CD4-positive, alpha-beta T cell (primary cell): ENCODE data around the gene HELLS. TPM values are rescaled to one million over a fixed set of nuclear protein-coding genes. Genes with fewer than 3 reads are reported as not detected.

Experiments
- ATAC-seq: fragments of 200-7000 bp; cut with Tn5 transposase; one replicate; pipeline ENCODE4 v1.10.0; 2022; ENCODE audit warnings: mild to moderate bottlenecking; ENCODE audit not compliant: poor library complexity
- CTCF ChIA-PET: fragments of 350-600 bp; sonication (Branson Sonifier 250); formaldehyde crosslinking; loops from one replicate; lab custom pipeline; 2021; ENCODE audit warnings: antibody characterized with exemption, inconsistent platforms; lab: Charles Lee
- POLR2A ChIA-PET: fragments of 350-600 bp; sonication (Branson Sonifier 250); formaldehyde crosslinking; loops from one replicate; lab custom pipeline; 2021; ENCODE audit warnings: antibody characterized with exemption, inconsistent platforms; lab: Charles Lee
- DNase-seq, 14 experiments: peaks; one replicate each; pipeline ENCODE4 v3.0.0-alpha.2; 2013 to 2020; ENCODE audit warnings: mixed read lengths in 2 of 14
- H3K27ac ChIP-seq, 2 donors: one replicate each; pipeline versions ENCODE4 v1.5.1 to v1.7.0; 2013; ENCODE audit warnings: low read length in 2 of 2, low read depth in 1 of 2, mild to moderate bottlenecking in 1 of 2
- H3K27me3 ChIP-seq, 2 experiments: 1 replicate in 1 of 2; 2 replicates in 1 of 2; pipeline versions ENCODE4 v1.6.1 to v1.7.0; 2013; ENCODE audit warnings: low read length in 2 of 2, control low read depth in 1 of 2, mild to moderate bottlenecking in 1 of 2, moderate library complexity in 1 of 2; ENCODE audit not compliant: insufficient read depth in 2 of 2, control insufficient read depth in 1 of 2
- H3K36me3 ChIP-seq: one replicate; pipeline ENCODE4 v1.6.1; 2013; ENCODE audit warnings: low read length, control low read depth; ENCODE audit not compliant: insufficient read depth
- H3K4me1 ChIP-seq: one replicate; pipeline ENCODE4 v1.6.1; 2013; ENCODE audit warnings: low read length, control low read depth; ENCODE audit not compliant: insufficient read depth
- H3K4me3 ChIP-seq: one replicate; pipeline ENCODE4 v1.5.1; 2013; ENCODE audit warnings: mild to moderate bottlenecking, low read length, moderate library complexity
- H3K9me3 ChIP-seq, 2 experiments: 1 replicate in 1 of 2; 2 replicates in 1 of 2; pipeline versions ENCODE4 v1.6.1 to v1.7.0; 2013; ENCODE audit warnings: low read length in 2 of 2, mild to moderate bottlenecking in 2 of 2, control low read depth in 1 of 2, moderate library complexity in 1 of 2; ENCODE audit not compliant: control insufficient read depth in 1 of 2, insufficient read depth in 1 of 2
- H3K27ac Mint-ChIP-seq: one replicate; pipeline ENCODE4 v1.8.0; 2020; ENCODE audit warnings: mixed read lengths
- H3K27me3 Mint-ChIP-seq: one replicate; pipeline ENCODE4 v1.8.0; 2021; ENCODE audit warnings: mixed read lengths
- H3K36me3 Mint-ChIP-seq: one replicate; pipeline ENCODE4 v1.8.0; 2021; ENCODE audit warnings: low read depth, mixed read lengths
- H3K4me1 Mint-ChIP-seq: one replicate; pipeline ENCODE4 v1.8.0; 2021; ENCODE audit warnings: low read depth, mixed read lengths
- H3K4me3 Mint-ChIP-seq: one replicate; pipeline ENCODE4 v1.8.0; 2020; ENCODE audit warnings: mild to moderate bottlenecking, mixed read lengths
- H3K9me3 Mint-ChIP-seq: one replicate; pipeline ENCODE4 v1.8.0; 2020; ENCODE audit warnings: mixed read lengths
- intact Hi-C, 2 experiments: fragments of 100-400 bp; cut with DNase I in 1 of 2; cut with micrococcal nuclease in 1 of 2; formaldehyde crosslinking; loops; one replicate each; pipeline versions ENCODE4 v1.15.1 to v1.9.0; 2023 to 2025; cut with DNase I, micrococcal nuclease
- polyA plus RNA-seq, 2 donors: library from polyadenylated mRNA; unstranded; fragments of 120-200 nt; gene quantifications; one replicate each; pipeline ENCODE4 v1.2.1, GENCODE V29; 2013
- total RNA-seq, 174 experiments: library from RNA in 2 of 174; stranded (reverse) in 2 of 174; gene quantifications; one replicate each; pipeline ENCODE4 v1.2.3 and lab custom pipeline; 2021 to 2026
- TF ChIP-seq, protein P1 (sequence below): fragments of 200-600 bp; IDR thresholded peaks from one replicate; pipeline ENCODE4 v1.8.0; 2022; ENCODE audit warnings: antibody characterized with exemption, mild to moderate bottlenecking

Gene HELLS
- total RNA-seq (10 to 100 TPM in 1 of 2 experiments, 1 to 10 TPM in 1; 9.5 to 10.3 TPM), total RNA-seq (lab: John Stamatoyannopoulos, UW) (5.5 to 328 (median 13.3) reads per million in 172 experiments)
- polyA plus RNA-seq (2013, experiment 1 of 2), result 5.0 TPM
- 7.4 TPM for polyA plus RNA-seq (2013, experiment 2 of 2)

DNA sequence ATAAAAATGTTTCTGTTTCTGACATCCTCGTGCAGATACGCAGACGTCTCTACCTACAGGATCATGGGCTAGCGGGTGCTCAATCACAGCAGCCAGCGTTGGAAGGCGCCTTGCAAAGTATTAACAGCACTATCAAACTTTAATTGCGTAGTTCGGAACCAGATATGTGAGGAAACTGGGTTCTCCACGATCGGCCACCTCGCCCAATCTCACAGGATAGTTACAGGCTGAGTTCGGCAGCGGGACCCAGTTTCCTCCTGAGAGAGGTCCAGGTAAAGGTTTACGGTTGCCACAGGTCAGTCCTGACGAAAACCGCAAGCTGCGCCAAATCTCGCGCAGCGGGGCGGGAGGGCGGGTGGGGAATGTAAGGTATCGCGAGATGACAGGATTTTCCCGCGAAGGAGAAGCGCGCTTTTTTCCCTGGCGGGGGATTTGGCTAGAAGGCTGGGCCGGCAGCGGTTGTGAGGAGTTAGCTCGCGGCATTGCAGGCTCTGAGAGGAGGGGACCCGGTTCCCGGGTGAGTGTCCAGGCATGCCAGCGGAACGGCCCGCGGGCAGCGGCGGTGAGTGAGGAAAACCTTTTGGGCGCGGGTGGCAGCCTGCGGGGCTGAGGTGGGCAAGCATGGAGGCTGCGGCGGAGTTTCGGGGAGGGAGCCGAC lies at the start of gene HELLS:
Gene HELLS, plus strand, starts transcription at position 398 of the 658 bp plus-strand sequence. Its CDS starts 134 bp downstream, at position 532.
- peaks cover 21% of the 10 kb centered on the region for H3K4me1 ChIP-seq
- peaks cover 17% of the 10 kb centered on the region for H3K36me3 Mint-ChIP-seq
- no peaks in the 10 kb centered on the region for H3K36me3 ChIP-seq
- peak within 1 kb of the TSS; percentile 29 to 60 for H3K27ac ChIP-seq
- intact Hi-C loops, result loop anchor here in 1 of 2 experiments (5.0 kb wide), 1 partner anchor 183 kb away; the partner anchor contains the start of gene NOC3L
- peaks cover 21% of the 10 kb centered on the region for H3K4me1 Mint-ChIP-seq
- no peaks in the 10 kb centered on the region for H3K9me3 Mint-ChIP-seq
- ATAC-seq, result peak; percentile 77
- DNase-seq, result peak; percentile 36 to 85 (median 54)
- no peaks in the 10 kb centered on the region for H3K27me3 Mint-ChIP-seq
- ChIA-PET POLR2A (no interaction called here), CTCF (no interaction called here)
- peak within 1 kb of the TSS; percentile 90 for H3K4me3 Mint-ChIP-seq
- H3K4me3 ChIP-seq, result peak within 1 kb of the TSS; percentile 99
- peak within 1 kb of the TSS; percentile 78 for H3K27ac Mint-ChIP-seq
- TF ChIP-seq, protein P1, sequence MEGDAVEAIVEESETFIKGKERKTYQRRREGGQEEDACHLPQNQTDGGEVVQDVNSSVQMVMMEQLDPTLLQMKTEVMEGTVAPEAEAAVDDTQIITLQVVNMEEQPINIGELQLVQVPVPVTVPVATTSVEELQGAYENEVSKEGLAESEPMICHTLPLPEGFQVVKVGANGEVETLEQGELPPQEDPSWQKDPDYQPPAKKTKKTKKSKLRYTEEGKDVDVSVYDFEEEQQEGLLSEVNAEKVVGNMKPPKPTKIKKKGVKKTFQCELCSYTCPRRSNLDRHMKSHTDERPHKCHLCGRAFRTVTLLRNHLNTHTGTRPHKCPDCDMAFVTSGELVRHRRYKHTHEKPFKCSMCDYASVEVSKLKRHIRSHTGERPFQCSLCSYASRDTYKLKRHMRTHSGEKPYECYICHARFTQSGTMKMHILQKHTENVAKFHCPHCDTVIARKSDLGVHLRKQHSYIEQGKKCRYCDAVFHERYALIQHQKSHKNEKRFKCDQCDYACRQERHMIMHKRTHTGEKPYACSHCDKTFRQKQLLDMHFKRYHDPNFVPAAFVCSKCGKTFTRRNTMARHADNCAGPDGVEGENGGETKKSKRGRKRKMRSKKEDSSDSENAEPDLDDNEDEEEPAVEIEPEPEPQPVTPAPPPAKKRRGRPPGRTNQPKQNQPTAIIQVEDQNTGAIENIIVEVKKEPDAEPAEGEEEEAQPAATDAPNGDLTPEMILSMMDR, result no peak
- no peaks in the 10 kb centered on the region for H3K9me3 ChIP-seq
- H3K27me3 ChIP-seq, result no peaks in the 10 kb centered on the region

- no peaks in the 10 kb centered on the region for H3K4me1 Mint-ChIP-seq
- peaks cover 6% of the 10 kb centered on the region for H3K27me3 Mint-ChIP-seq
Measured at GRCh38 chr10:94496010-94496409, 49.6 kb upstream of the HELLS start.

GRCh38 chr10:94496646-94497045 lies 48.9 kb upstream of the HELLS start:
- H3K36me3 ChIP-seq, result no peaks in the 10 kb centered on the region
- no peaks in the 10 kb centered on the region for H3K4me1 ChIP-seq
- H3K4me3 ChIP-seq, result no peak overlapping the region
- H3K27me3 Mint-ChIP-seq, result peaks cover 6% of the 10 kb centered on the region
- no peak for ATAC-seq
- CTCF ChIA-PET, result no interaction called here
- TF ChIP-seq, protein P1, result no peak
- H3K36me3 Mint-ChIP-seq, result no peaks in the 10 kb centered on the region
- no peak overlapping the region for H3K4me3 Mint-ChIP-seq
- no peak overlapping the region for H3K27ac Mint-ChIP-seq
- no peak for DNase-seq
- intact Hi-C loops, result no loop called here
- H3K4me1 Mint-ChIP-seq, result no peaks in the 10 kb centered on the region
- no peaks in the 10 kb centered on the region for H3K27me3 ChIP-seq
- no peaks in the 10 kb centered on the region for H3K9me3 ChIP-seq
- no peaks in the 10 kb centered on the region for H3K9me3 Mint-ChIP-seq
- POLR2A ChIA-PET, result no interaction called here
- no peak overlapping the region for H3K27ac ChIP-seq

More at GRCh38 chr10:94496010-94496409, 49.6 kb upstream of the HELLS start:
- no peak overlapping the region for H3K4me3 Mint-ChIP-seq
- Histone ChIP-seq H3K27ac (no peak overlapping the region), H3K4me3 (no peak overlapping the region), H3K27me3 (peaks cover 0 to 2% of the 10 kb centered on the region in 2 experiments), H3K36me3 (no peaks in the 10 kb centered on the region), H3K9me3 (no peaks in the 10 kb centered on the region), H3K4me1 (no peaks in the 10 kb centered on the region)
- CTCF ChIA-PET, result no interaction called here
- ATAC-seq (no peak), DNase-seq (no peak)
- no peak overlapping the region for H3K27ac Mint-ChIP-seq
- H3K9me3 Mint-ChIP-seq, result no peaks in the 10 kb centered on the region
- POLR2A ChIA-PET, result no interaction called here
- intact Hi-C loops, result no loop called here
- TF ChIP-seq, protein P1, result no peak
- H3K36me3 Mint-ChIP-seq, result no peaks in the 10 kb centered on the region
